HK-2 (cell line): ENCODE results near the gene SNRPA1.

Experiments used
- DNase-seq: peaks from one replicate; pipeline ENCODE4 v3.0.0-alpha.2; 2018; ENCODE audit not compliant: unreplicated experiment

Gene SNRPA1

GRCh38 chr15:101318839-101319238 lies 23.8 kb upstream of the SNRPA1 start:
- no peak for DNase-seq

GRCh38 chr15:101318147-101318819 lies 23.2 kb upstream of the SNRPA1 start:
- no peak for DNase-seq

GRCh38 chr15:101317336-101317872 lies 22.4 kb upstream of the SNRPA1 start:
- DNase-seq, result no peak

GRCh38 chr15:101316529-101316928 lies 21.5 kb upstream of the SNRPA1 start:
- DNase-seq, result no peak

- DNase-seq, result no peak
Observed at GRCh38 chr15:101315736-101316135, 20.7 kb upstream of the SNRPA1 start.

- DNase-seq, result no peak
Observed at GRCh38 chr15:101314336-101315125, 19.5 kb upstream of the SNRPA1 start.

GRCh38 chr15:101313041-101313761 lies 18.2 kb upstream of the SNRPA1 start:
- DNase-seq, result no peak

- no peak for DNase-seq
Observed at GRCh38 chr15:101310508-101310907, 15.5 kb upstream of the SNRPA1 start.

GRCh38 chr15:101310161-101310480 lies 15.1 kb upstream of the SNRPA1 start:
- DNase-seq, result no peak

GRCh38 chr15:101309436-101310160 lies 14.6 kb upstream of the SNRPA1 start:
- DNase-seq, result no peak

- no peak for DNase-seq
Observed at GRCh38 chr15:101308604-101309435, 13.8 kb upstream of the SNRPA1 start.

- no peak for DNase-seq
Observed at GRCh38 chr15:101307897-101308603, 13.0 kb upstream of the SNRPA1 start.

- no peak for DNase-seq
Observed at GRCh38 chr15:101307048-101307896, 12.2 kb upstream of the SNRPA1 start.

- no peak for DNase-seq
Observed at GRCh38 chr15:101306341-101307047, 11.4 kb upstream of the SNRPA1 start.

- DNase-seq, result no peak
Observed at GRCh38 chr15:101305820-101306255, 10.8 kb upstream of the SNRPA1 start.

GRCh38 chr15:101303408-101303807 lies 8.4 kb upstream of the SNRPA1 start:
- DNase-seq, result no peak

- no peak for DNase-seq
Observed at GRCh38 chr15:101296418-101297405, 1.7 kb upstream of the SNRPA1 start.
